ENCODE results near the gene NPHP1. TPM values are rescaled to one million over a fixed set of nuclear protein-coding genes. Genes with fewer than 3 reads are reported as not detected.
A peak's percentile ranks its signal among the peaks of the same experiment; 100 is the strongest.

NPHP1 gene
- total RNA-seq, 2 donors from 2014 or later, result 0.28 to 0.36 TPM

DNA sequence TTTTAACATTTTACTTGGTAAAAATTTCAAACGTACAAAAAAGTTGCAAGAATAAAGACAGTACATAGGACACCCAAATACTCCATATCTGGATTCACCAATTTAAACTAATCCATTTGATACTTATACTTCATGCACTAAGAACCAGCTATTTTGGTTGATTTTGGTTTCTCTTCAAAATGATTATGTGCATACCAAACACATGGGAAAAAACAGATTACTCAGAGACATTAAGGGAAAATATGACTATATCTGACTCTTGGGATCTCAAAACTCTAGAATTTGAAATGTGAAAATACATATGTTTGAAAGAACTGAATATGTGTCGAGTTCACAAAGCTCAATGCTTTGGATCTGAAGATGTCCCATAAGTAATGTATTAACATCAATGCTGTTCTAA, 73.6 kb downstream of the NPHP1 start:
- Mint-ChIP-seq H3K27me3 (peaks cover 13 to 36% of the 10 kb centered on the region in 2 donors), H3K36me3 (no peaks in the 10 kb centered on the region), H3K9me3 (peaks cover 6% of the 10 kb centered on the region), H3K4me3 (no peak overlapping the region), H3K27ac (no peak overlapping the region), H3K4me1 (ENCODE audit: low read depth in 2 of 2) (no peaks in the 10 kb centered on the region)
- no peak for ATAC-seq
- DNase-seq (ENCODE audit: low spot score), result no peak

DNA sequence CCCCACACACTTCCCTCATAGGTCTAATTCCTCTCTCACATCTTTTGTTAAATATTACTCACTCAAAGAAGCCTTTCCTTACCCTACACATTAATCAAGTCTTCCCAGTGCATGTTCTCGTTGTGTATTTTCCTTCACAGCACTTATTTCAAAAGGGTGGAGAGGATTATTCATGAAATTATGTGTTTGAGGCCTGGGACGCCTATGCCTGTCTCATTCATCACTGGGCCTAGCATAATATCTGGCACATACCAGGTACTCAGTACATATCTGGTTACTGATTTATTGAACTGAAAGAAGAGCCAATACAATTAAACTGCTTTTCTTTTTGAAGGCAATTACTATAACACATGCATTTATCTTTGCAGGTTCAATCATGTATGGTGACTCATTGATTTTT, 74.1 kb downstream of the NPHP1 start:
- no peak for DNase-seq (ENCODE audit: low spot score)
- no peak for ATAC-seq
- Mint-ChIP-seq H3K27ac (no peak overlapping the region), H3K9me3 (peaks cover 6% of the 10 kb centered on the region), H3K27me3 (peaks cover 13 to 40% of the 10 kb centered on the region in 2 donors), H3K4me1 (ENCODE audit: low read depth in 2 of 2) (no peaks in the 10 kb centered on the region), H3K4me3 (no peak overlapping the region), H3K36me3 (no peaks in the 10 kb centered on the region)

DNA sequence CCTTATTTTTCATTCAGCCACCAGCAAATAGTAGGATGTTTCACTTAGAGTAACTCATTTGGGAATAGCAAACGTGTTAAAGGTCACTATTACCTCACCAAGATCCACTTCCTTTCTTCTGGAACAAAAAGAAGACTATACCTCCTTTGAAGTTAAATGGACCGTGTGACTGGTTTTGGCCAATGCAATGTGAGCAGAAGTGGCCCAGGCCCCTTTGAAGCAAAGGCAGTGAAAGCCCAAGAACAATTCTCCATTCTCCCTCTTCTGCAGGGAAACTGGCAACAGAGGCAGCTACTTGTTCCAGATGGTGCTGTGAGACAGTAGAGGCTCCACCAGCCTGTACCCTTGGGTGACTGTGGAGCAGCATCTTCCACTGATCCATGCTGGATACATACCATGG, 77.9 kb downstream of the NPHP1 start:
- no peak for DNase-seq (ENCODE audit: low spot score)
- Mint-ChIP-seq H3K27ac (no peak overlapping the region), H3K4me3 (no peak overlapping the region), H3K4me1 (ENCODE audit: low read depth in 2 of 2) (no peaks in the 10 kb centered on the region), H3K27me3 (peaks cover 10 to 20% of the 10 kb centered on the region in 2 donors), H3K36me3 (no peaks in the 10 kb centered on the region), H3K9me3 (no peaks in the 10 kb centered on the region)
- no peak for ATAC-seq

DNA sequence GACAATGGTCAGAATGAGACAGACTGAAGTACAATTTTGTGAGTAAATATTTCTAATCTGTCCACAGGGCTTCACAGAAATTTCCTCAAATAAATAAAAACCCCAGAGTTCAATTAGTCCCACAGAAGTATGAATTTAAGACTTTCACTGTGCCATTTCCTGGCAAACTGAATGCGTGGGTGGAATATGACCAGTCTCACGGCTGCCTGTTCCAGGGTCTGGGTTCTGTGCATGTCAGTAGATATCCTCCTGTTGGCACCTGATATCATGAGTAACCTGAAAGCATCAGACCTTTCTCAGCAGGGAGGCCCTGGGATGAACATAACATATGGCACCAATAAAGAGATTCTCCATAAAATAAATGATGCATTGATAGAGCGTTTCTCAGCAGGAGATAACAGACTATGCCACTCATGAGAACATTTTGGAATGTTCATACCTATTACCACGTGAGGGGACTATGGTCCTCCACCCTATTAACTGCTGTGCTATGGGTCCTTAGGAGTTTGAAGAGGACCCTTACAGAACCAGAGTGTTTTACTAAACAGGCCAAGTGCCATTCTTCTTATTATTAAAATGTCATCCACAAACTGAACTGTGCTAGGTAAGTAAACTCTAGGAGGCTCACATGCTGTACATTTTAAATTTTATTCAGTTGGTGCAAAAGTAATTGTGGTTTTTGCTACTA, 78.6 kb downstream of the NPHP1 start:
- Mint-ChIP-seq H3K4me3 (no peak overlapping the region), H3K27me3 (peaks cover 10 to 20% of the 10 kb centered on the region in 2 donors), H3K9me3 (no peaks in the 10 kb centered on the region), H3K27ac (no peak overlapping the region), H3K36me3 (no peaks in the 10 kb centered on the region), H3K4me1 (ENCODE audit: low read depth in 2 of 2) (no peaks in the 10 kb centered on the region)
- DNase-seq (ENCODE audit: low spot score) (no peak), ATAC-seq (no peak)

DNA sequence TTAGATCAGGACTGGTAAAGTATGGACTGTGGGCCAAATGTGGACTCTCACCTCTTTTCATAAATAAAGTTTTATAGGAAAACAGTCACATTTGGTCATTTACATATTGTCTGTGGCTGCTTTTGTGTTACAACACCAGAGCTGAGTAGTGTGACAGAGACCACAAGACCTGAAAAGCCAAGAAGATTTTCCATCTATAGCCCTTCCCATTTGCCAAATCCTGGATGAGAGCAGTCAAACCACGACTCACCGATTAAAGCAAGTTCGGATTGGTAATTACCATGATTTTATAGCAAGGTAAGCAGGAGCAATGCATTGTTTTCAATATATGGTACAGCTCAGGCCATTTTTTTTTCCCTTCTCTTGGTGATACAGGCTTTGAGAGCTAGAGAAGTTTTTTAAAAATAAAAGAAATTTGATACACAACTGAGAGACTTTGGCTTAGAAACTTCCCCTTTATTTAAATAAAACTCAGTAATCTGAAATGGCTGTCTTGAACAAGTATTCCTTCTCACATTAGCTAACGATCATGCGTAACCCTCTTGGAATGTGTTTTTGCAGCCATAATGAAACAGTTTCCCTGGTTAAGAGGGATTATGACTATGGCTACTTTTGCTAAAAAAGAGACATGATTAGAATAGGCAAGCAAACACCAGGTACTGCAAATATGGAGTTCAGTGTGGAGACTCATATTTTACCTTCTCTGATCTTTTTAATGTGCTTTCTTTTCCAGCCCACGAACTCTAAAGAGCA, 79.7 kb downstream of the NPHP1 start:
- Mint-ChIP-seq H3K9me3 (no peaks in the 10 kb centered on the region), H3K27ac (no peak overlapping the region), H3K4me3 (no peak overlapping the region), H3K27me3 (peaks cover 5 to 13% of the 10 kb centered on the region in 2 donors), H3K4me1 (ENCODE audit: low read depth in 2 of 2) (no peaks in the 10 kb centered on the region), H3K36me3 (no peaks in the 10 kb centered on the region)
- no peak for ATAC-seq
- DNase-seq (ENCODE audit: low spot score), result no peak

DNA sequence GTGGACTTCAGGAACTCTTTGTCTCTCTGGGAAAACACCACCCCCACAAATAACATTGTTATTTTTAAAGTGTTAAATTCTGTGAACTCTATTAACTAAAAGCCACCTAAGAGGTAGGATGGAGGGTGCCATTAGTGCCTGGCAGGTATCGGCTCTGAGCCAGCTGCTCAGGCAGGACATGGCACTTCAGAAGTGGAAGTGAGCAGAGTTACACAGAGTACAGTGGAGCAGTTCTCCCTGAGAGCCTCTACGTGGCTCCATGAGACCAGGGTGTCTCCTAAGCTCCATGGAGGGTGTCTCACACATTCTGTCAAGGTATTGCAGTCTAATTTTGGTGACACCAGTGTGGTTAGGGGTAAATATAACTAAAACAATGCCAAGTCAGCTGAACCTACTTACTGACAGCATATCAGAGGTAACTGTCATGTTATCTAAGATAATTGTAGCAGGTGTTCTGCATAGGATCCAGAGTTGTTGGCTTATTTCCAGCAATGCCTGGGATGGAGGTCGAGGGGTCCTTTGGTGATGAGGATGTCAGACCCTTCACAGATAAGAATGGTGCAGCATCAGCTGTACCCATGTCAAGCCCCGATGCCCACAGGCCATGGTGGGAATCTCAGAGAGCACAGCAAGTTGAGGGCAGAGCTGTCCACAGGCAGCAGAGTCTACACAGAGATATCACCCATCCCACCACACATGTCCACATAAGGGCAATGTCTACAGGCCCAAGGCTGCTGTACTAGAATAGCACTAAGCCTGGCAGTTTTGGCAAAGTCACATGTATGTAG, 80.6 kb downstream of the NPHP1 start:
- Mint-ChIP-seq H3K27ac (no peak overlapping the region), H3K36me3 (no peaks in the 10 kb centered on the region), H3K27me3 (peaks cover 8 to 13% of the 10 kb centered on the region in 2 donors), H3K4me3 (no peak overlapping the region), H3K9me3 (no peaks in the 10 kb centered on the region), H3K4me1 (ENCODE audit: low read depth in 2 of 2) (no peaks in the 10 kb centered on the region)
- ATAC-seq, result peak in 1 of 2 donors; percentile 38
- DNase-seq (ENCODE audit: low spot score), result no peak

DNA sequence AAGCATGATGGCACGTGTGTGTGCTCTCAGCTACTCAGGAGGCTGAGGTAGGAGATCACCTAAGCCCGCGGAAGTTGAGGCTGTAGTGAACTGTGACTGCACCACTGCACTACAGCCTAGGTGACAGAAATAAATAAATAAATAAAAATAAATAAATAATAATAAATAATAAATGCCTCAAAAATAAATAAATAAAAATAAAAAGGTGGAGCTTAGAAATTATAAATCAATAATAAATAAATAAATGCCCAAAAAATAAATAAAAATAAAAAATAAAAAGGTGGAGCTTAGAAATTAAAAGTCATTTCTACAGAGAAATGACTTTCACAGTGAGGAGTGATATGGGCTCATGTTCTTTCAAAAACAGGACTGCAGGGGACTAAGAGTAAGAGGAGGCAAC, 83.2 kb downstream of the NPHP1 start:
- ATAC-seq (no peak), DNase-seq (ENCODE audit: low spot score) (no peak)
- Mint-ChIP-seq H3K9me3 (no peaks in the 10 kb centered on the region), H3K4me3 (no peak overlapping the region), H3K27me3 (peaks cover 15 to 24% of the 10 kb centered on the region in 2 donors), H3K4me1 (ENCODE audit: low read depth in 2 of 2) (no peaks in the 10 kb centered on the region), H3K27ac (no peak overlapping the region), H3K36me3 (no peaks in the 10 kb centered on the region)

DNA sequence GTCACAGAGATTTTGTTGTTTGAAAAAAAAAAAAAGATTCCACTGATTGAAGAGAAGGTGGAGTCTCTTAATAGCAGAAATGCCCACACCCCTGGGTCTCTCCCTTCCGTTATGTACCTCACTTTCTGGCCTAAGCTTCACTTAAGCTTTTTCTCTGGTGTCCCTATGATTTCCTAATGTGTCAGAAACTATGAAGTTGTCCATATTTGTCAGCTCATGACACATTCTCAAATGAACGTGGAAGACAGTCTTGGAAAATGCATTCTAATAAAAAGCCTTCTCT, 83.8 kb downstream of the NPHP1 start:
- H3K27me3 Mint-ChIP-seq, result peaks cover 20 to 26% of the 10 kb centered on the region in 2 donors

DNA sequence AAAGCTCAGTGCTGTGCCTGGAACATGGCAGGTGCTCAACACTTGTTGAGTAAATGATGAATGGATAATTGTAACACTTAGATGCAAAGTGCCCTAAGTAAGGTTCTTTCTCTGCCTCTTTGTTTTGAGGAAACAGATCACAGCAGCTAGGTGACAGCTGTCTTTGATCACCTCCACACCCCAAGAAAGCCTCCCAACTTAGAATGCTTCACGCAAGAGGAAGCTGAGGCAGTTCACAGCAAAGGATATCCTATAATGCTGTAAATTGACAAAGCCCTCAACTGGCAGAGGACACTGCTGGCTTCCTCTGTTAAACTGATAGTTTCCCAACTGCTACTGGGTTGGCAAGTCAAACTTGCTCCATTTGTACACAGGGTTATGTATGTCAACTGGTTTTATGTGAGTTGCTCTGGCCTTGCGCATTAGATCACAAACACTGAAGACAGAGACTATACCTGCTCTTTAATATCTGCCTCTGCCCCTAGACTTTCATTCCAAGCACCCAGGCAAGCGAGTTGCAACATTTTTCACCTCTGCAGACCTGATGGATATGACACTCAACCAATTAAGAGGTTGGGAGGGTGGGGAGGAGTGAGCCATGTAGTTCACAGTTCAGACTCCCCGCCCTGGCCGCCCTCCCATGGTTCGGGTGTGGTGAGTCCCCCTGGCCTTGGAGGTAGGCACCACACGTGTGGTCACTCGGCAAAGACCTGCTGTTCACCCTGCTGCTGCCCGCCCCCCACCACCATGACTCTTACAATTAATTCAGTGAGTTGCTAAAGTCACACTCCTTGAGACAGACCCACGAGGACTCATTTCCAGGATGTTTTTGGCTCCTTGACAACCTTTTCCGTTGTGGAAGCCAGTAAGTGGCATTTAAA, 84.4 kb downstream of the NPHP1 start:
- Mint-ChIP-seq H3K4me1 (ENCODE audit: low read depth in 2 of 2) (no peaks in the 10 kb centered on the region), H3K9me3 (no peaks in the 10 kb centered on the region), H3K36me3 (no peaks in the 10 kb centered on the region), H3K4me3 (no peak overlapping the region), H3K27me3 (peaks cover 20 to 24% of the 10 kb centered on the region in 2 donors), H3K27ac (no peak overlapping the region)
- no peak for DNase-seq (ENCODE audit: low spot score)
- ATAC-seq, result peak in 1 of 2 donors; percentile 53

More for the DNA sequence above, 83.8 kb downstream of the NPHP1 start:
- DNase-seq (ENCODE audit: low spot score) (no peak), ATAC-seq (no peak)
- H3K9me3 Mint-ChIP-seq, result no peaks in the 10 kb centered on the region
- no peaks in the 10 kb centered on the region for H3K36me3 Mint-ChIP-seq
- H3K4me1 Mint-ChIP-seq (ENCODE audit: low read depth in 2 of 2), result no peaks in the 10 kb centered on the region
- H3K4me3 Mint-ChIP-seq, result no peak overlapping the region
- no peak overlapping the region for H3K27ac Mint-ChIP-seq

DNA sequence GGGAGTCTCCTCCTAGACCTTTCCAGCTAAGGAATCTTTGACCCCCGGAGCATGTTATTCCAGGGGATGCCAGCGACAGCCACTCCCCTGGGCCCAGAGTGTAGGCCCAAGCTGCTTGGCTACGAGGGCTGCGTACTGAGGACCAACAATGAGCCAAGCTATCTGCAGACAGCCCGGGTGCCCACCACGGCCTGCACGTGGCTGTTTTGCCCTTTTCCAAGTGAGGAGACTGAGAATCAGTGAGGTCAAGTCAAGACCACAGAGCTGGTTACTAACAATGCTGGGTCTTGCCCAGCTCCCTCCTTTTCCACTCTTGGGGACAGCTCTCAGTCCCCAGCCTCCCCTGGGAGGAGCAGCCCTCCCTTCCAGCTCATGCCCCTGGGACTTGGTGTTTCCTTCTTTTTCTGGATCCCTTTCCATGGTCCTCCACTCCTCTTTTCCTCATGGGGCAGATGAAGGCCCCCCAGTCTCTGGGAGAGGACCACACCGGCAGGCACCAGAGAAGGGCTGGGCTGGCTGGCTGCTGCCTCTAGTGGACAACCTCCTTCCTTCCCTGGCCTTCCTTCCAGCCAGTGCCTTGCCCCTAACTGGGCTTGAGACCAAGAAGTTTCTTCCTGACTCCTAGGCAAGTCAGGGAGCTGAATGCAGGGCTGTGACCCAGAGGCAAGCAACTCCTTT, 88.6 kb downstream of the NPHP1 start:
- H3K36me3 Mint-ChIP-seq, result no peaks in the 10 kb centered on the region
- no peak overlapping the region for H3K27ac Mint-ChIP-seq
- peaks cover 39 to 58% of the 10 kb centered on the region in 2 donors for H3K27me3 Mint-ChIP-seq
- H3K9me3 Mint-ChIP-seq, result no peaks in the 10 kb centered on the region
- H3K4me3 Mint-ChIP-seq, result no peak overlapping the region
- DNase-seq (ENCODE audit: low spot score) (no peak), ATAC-seq (no peak)
- no peaks in the 10 kb centered on the region for H3K4me1 Mint-ChIP-seq (ENCODE audit: low read depth in 2 of 2)

DNA sequence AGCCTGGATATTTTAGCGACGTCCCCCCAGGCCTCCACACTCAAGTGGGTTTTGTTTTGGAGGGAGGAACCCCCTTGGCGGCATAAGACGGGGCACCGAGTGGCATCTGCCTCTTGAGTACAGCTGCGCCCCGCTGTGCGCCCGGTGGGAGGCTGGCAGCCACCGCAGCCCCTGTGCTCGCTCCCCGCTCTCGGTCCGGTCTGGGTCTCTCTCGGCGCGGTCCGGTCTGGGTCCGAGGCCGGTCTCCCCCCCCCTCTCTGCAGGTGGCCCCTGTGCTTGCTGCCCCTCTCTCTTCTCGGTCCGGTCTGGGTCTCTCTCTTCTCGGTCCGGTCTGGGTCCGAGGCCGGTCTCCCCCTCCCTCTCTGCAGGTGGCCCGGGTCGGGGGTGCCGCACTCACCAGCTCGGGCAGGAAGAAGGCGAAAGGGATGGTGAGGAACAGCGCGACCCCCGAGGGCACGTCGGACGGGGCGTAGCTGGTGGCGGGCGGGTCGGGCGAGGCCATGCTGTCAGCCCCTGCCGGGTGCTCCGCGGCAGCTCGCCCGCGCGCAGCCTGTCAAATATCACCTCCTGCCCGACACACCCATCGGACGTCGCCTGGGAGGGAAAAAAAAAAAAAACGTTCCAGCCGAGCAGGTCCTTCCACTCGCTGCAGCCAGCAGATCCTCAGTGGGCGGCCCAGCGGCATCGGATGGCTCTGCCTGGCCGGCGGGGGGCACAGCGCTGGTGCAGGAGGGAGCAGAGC, 89.4 kb downstream of the NPHP1 start, which contains the start of gene MALL:
Gene MALL, minus strand, starts transcription at position 532 of the 742 bp plus-strand sequence. Its CDS starts 30 bp downstream, at position 502.
- Mint-ChIP-seq H3K27ac (no peak within 1 kb of the TSS), H3K4me3 (no peak within 1 kb of the TSS), H3K36me3 (no peaks in the 10 kb centered on the region), H3K4me1 (ENCODE audit: low read depth in 2 of 2) (no peaks in the 10 kb centered on the region), H3K9me3 (no peaks in the 10 kb centered on the region), H3K27me3 (peaks cover 39 to 65% of the 10 kb centered on the region in 2 donors)
- ATAC-seq, result peak in 1 of 2 donors; percentile 27
- DNase-seq (ENCODE audit: low spot score), result no peak

DNA sequence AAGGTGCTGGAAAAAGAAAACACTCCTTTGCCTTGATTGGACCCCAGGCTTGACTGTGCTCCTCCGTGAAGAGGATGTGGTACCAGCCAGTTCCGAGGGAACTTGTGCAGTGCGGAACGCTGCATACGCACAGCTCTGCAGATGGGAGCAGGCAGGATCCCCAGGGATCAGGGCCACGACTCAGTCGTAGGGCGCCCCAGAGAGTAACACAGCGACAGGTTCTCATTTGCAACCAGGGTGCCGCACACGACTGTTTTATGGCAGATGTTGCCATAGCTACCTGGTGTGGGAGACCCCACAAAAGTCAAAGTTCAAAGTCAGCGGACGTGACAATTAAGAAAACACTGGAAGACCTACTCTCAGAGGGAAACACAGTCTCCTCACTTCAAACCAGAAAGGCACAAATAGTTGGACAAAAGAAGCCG, 90.0 kb downstream of the NPHP1 start:
- H3K9me3 Mint-ChIP-seq, result no peaks in the 10 kb centered on the region
- no peak overlapping the region for H3K27ac Mint-ChIP-seq
- H3K27me3 Mint-ChIP-seq, result peaks cover 42 to 71% of the 10 kb centered on the region in 2 donors
- no peaks in the 10 kb centered on the region for H3K4me1 Mint-ChIP-seq (ENCODE audit: low read depth in 2 of 2)
- no peak for DNase-seq (ENCODE audit: low spot score)
- no peaks in the 10 kb centered on the region for H3K36me3 Mint-ChIP-seq
- H3K4me3 Mint-ChIP-seq, result no peak overlapping the region
- no peak for ATAC-seq

Measured in natural killer cell treated with Interleukin-12 subunit alpha and Interleukin-12 subunit beta and Interleukin-15 and Interleukin-18, amount 100 ng/mL, for 72 hours (primary cell).